ENCODE measurements around the gene PDE8A.
A peak's percentile ranks its signal among the peaks of the same experiment; 100 is the strongest.

Gene PDE8A

GRCh38 chr15:84981711-84982300, at the start of gene PDE8A:
Gene PDE8A (plus strand): TSS chr15:84981856. CDS start chr15:84982163, 307 bp downstream.
- peak in 1 of 2 experiments; percentile 56 for DNase-seq

- peak; percentile 63 to 69 for DNase-seq
Measured at GRCh38 chr15:84934942-84935729, 46.5 kb upstream of the PDE8A start.

- DNase-seq = no peak
Measured at GRCh38 chr15:84937144-84937543, 44.5 kb upstream of the PDE8A start.

- no peak for DNase-seq
Measured at GRCh38 chr15:84938726-84939125, 42.9 kb upstream of the PDE8A start.

- no peak for DNase-seq
Measured at GRCh38 chr15:84940399-84940798, 41.3 kb upstream of the PDE8A start.

GRCh38 chr15:84942456-84942855, 39.2 kb upstream of the PDE8A start:
- DNase-seq = no peak

GRCh38 chr15:84944311-84944710, 37.3 kb upstream of the PDE8A start:
- no peak for DNase-seq

- DNase-seq = no peak
Measured at GRCh38 chr15:84944861-84945260, 36.8 kb upstream of the PDE8A start.

GRCh38 chr15:84946772-84947489, 34.7 kb upstream of the PDE8A start:
- no peak for DNase-seq

- no peak for DNase-seq
Measured at GRCh38 chr15:84947947-84948830, 33.5 kb upstream of the PDE8A start.

- no peak for DNase-seq
Measured at GRCh38 chr15:84949043-84949442, 32.6 kb upstream of the PDE8A start.

GRCh38 chr15:84949845-84950569, 31.6 kb upstream of the PDE8A start:
- DNase-seq = no peak

- DNase-seq = no peak
Measured at GRCh38 chr15:84950570-84951111, 31.0 kb upstream of the PDE8A start.

GRCh38 chr15:84951736-84952135, 29.9 kb upstream of the PDE8A start:
- no peak for DNase-seq

GRCh38 chr15:84953136-84953535, 28.5 kb upstream of the PDE8A start:
- no peak for DNase-seq

GRCh38 chr15:84953726-84954125, 27.9 kb upstream of the PDE8A start:
- DNase-seq = no peak

- DNase-seq = peak; percentile 40 to 68
Measured at GRCh38 chr15:84955089-84955848, 26.4 kb upstream of the PDE8A start.

GRCh38 chr15:84956199-84956598, 25.5 kb upstream of the PDE8A start:
- no peak for DNase-seq

- DNase-seq = no peak
Measured at GRCh38 chr15:84960391-84961113, 21.1 kb upstream of the PDE8A start.

GRCh38 chr15:84961114-84961452, 20.6 kb upstream of the PDE8A start:
- DNase-seq = no peak
